Fibroblast of lung (primary cell): Measurements from ENCODE around the gene SEPTIN8. TPM values are rescaled to one million over a fixed set of nuclear protein-coding genes. Genes with fewer than 3 reads are reported as not detected.

ENCODE experiments used
- DNase-seq, 2 donors: peaks; one replicate each; pipeline versions ENCODE4 v3.0.0 to v3.0.0-alpha.2; 2010; ENCODE audit warnings: low read depth in 2 of 2
- H2AFZ ChIP-seq: 2 replicates; pipeline ENCODE4 v1.5.1; 2012; ENCODE audit warnings: low read length, control low read depth, inconsistent platforms
- H3K27ac ChIP-seq: 2 replicates; pipeline ENCODE4 v1.5.1; 2011; ENCODE audit warnings: low read length, control low read depth; ENCODE audit not compliant: insufficient read depth
- H3K27me3 ChIP-seq: 2 replicates; pipeline ENCODE4 v1.5.1; 2011; ENCODE audit warnings: mild to moderate bottlenecking, low read length; ENCODE audit not compliant: control insufficient read depth, insufficient read depth
- H3K36me3 ChIP-seq: 2 replicates; pipeline ENCODE4 v1.5.1; 2011; ENCODE audit warnings: low read length; ENCODE audit not compliant: control insufficient read depth, insufficient read depth
- H3K4me1 ChIP-seq: 2 replicates; pipeline ENCODE4 v1.5.1; 2011; ENCODE audit warnings: low read length; ENCODE audit not compliant: control insufficient read depth, insufficient read depth; ENCODE audit errors: extremely low read depth
- H3K4me2 ChIP-seq: 2 replicates; pipeline ENCODE4 v1.5.1; 2011; ENCODE audit warnings: low read length, control low read depth; ENCODE audit not compliant: insufficient read depth; ENCODE audit errors: extremely low read depth
- H3K4me3 ChIP-seq, 4 experiments: fragments of 200-600 bp in 1 of 4; sonication (generic) in 1 of 4; replicated peaks in 1 of 4; 2 replicates each; pipeline ENCODE4 v1.5.1; 2011 to 2016; ENCODE audit warnings: low read length in 4 of 4, low read depth in 3 of 4, mild to moderate bottlenecking in 3 of 4, control low read depth in 2 of 4, inconsistent platforms in 1 of 4, mixed read lengths in 1 of 4; ENCODE audit not compliant: insufficient read depth in 1 of 4; ENCODE audit errors: control extremely low read depth in 1 of 4
- H3K79me2 ChIP-seq: 2 replicates; pipeline ENCODE4 v1.5.1; 2012; ENCODE audit warnings: mild to moderate bottlenecking, low read length, inconsistent platforms; ENCODE audit not compliant: control insufficient read depth, insufficient read depth
- H3K9ac ChIP-seq: 2 replicates; pipeline ENCODE4 v1.5.1; 2011; ENCODE audit warnings: mild to moderate bottlenecking, low read length, control low read depth; ENCODE audit not compliant: insufficient read depth
- H3K9me3 ChIP-seq: 2 replicates; pipeline ENCODE4 v1.5.1; 2012; ENCODE audit warnings: low read depth, low read length; ENCODE audit not compliant: control insufficient read depth, insufficient read depth
- H4K20me1 ChIP-seq: 2 replicates; pipeline ENCODE4 v1.5.1; 2011; ENCODE audit warnings: low read length; ENCODE audit not compliant: control insufficient read depth, insufficient read depth; ENCODE audit errors: extremely low read depth
- CTCF ChIP-seq, 2 donors: IDR thresholded peaks in 1 of 2; conservative IDR thresholded peaks in 1 of 2; 1 replicate in 1 of 2; 2 replicates in 1 of 2; pipeline ENCODE4 v1.5.1; 2011 to 2012; ENCODE audit warnings: low read length in 2 of 2, control low read depth in 1 of 2, inconsistent platforms in 1 of 2, low read depth in 1 of 2, mild to moderate bottlenecking in 1 of 2
- EZH2 ChIP-seq: IDR thresholded peaks from 2 replicates; pipeline ENCODE4 v1.5.1; 2012; ENCODE audit warnings: low read length, control low read depth, mild to moderate bottlenecking; ENCODE audit errors: missing control alignments
- polyA plus RNA-seq, 2 donors: library from polyadenylated mRNA; depleted of rRNA in 1 of 2; stranded (reverse) in 1 of 2; unstranded in 1 of 2; fragments of >200 nt; gene quantifications; 2 replicates each; pipeline ENCODE4 v1.2.1, GENCODE V29; 2011 to 2012; ENCODE audit warnings: missing spikeins in 1 of 2
- total RNA-seq: library from RNA; depleted of rRNA; stranded (reverse); fragments of >200 nt; gene quantifications from 2 replicates; pipeline ENCODE4 v1.2.1, GENCODE V29; 2014

Gene SEPTIN8
- total and polyA plus RNA-seq, 2 donors (not counting 1 experiment from before 2014, with no cell fraction given), result 62.1 to 64.2 TPM

DNA sequence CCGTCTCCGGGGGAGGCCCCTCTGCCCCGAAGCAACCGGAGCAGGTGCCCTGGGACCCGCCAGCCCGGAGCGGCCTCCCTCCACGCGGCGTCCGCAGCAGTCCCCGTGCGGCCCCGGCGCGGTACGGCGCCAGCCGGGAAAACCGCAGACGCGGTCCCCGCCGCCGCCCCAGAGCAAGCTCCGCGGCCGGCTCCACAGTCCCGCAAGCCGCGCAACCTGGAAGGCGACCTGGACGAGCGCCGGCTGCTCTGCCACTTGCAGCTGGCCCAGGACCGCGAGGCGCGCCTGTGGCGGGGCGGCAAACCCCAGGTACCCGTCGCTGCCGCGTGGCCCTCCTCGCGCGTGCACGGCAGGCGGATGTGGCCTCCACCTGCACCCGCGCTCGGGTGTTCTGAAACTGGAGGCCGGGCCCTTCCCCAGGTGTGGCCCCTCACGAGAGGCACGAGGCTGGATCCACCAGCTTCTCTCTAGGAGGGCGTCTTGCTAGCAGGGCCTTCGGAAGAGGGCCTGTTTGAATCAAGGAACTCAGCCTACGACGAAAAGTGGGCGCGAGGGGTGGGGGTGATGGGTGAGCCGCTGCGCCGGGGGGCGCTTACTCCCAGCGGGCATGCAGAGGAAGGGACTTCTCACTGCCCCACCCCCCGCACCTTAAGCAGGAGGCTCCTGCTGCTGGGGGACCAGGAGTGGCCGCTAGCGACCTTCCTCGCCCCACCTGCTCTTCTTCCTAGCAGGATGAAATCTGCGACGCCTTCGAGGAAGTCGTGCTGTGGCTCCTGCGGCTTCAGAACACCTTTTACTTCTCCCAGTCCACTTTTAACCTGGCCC, 29.2 kb downstream of the SEPTIN8 start:
- Histone ChIP-seq H3K9ac (no peak overlapping the region), H4K20me1 (no peaks in the 10 kb centered on the region), H3K4me1 (peaks cover 7% of the 10 kb centered on the region), H3K36me3 (no peaks in the 10 kb centered on the region), H3K27me3 (peaks cover 21% of the 10 kb centered on the region), H3K79me2 (no peaks in the 10 kb centered on the region), H3K4me2 (no peak overlapping the region), H3K4me3 (peak overlapping the region in 1 of 4 experiments; percentile 35), H3K9me3 (no peaks in the 10 kb centered on the region), H2AFZ (no peak overlapping the region), H3K27ac (no peak overlapping the region)
- TF ChIP-seq CTCF (conservative IDR thresholded peaks at IDR 0.05 in 1 of 2, IDR thresholded peaks at IDR 0.05 in 1 of 2; ENCODE audit: low read depth in 1 of 2, low read length in 2 of 2) (no peak), EZH2 (peak; percentile 76)
- no peak for DNase-seq

GRCh38 chr5:132746954-132747615, 30.0 kb downstream of the SEPTIN8 start, which contains the start of gene CCNI2:
CCNI2 (plus strand) TSS chr5:132747426; CDS start chr5:132747496, 70 bp downstream.
- no peaks in the 10 kb centered on the region for H4K20me1 ChIP-seq
- peak within 1 kb of the TSS; percentile 1 to 35 (median 26) for H3K4me3 ChIP-seq
- peak in 1 of 2 donors; percentile 20 for DNase-seq
- no peak within 1 kb of the TSS for H2AFZ ChIP-seq
- H3K27me3 ChIP-seq, result peaks cover 23% of the 10 kb centered on the region
- no peaks in the 10 kb centered on the region for H3K36me3 ChIP-seq
- no peak within 1 kb of the TSS for H3K27ac ChIP-seq
- TF ChIP-seq EZH2 (peak; percentile 85), CTCF (conservative IDR thresholded peaks at IDR 0.05 in 1 of 2, IDR thresholded peaks at IDR 0.05 in 1 of 2; ENCODE audit: low read depth in 1 of 2, low read length in 2 of 2) (peak; percentile 17 to 40)
- peaks cover 7% of the 10 kb centered on the region for H3K4me1 ChIP-seq
- H3K79me2 ChIP-seq, result no peaks in the 10 kb centered on the region
- peak within 1 kb of the TSS; percentile 58 for H3K4me2 ChIP-seq
- H3K9ac ChIP-seq, result no peak within 1 kb of the TSS
- H3K9me3 ChIP-seq, result no peaks in the 10 kb centered on the region

GRCh38 chr5:132746592-132746953, 30.5 kb downstream of the SEPTIN8 start:
- Histone ChIP-seq H3K4me1 (peaks cover 4% of the 10 kb centered on the region), H3K9me3 (no peaks in the 10 kb centered on the region), H3K27ac (no peak overlapping the region), H3K9ac (no peak overlapping the region), H3K79me2 (no peaks in the 10 kb centered on the region), H3K27me3 (peaks cover 24% of the 10 kb centered on the region), H3K4me2 (no peak overlapping the region), H3K36me3 (no peaks in the 10 kb centered on the region), H2AFZ (no peak overlapping the region), H4K20me1 (no peaks in the 10 kb centered on the region), H3K4me3 (peak overlapping the region in 1 of 4 experiments; percentile 31)
- TF ChIP-seq CTCF (conservative IDR thresholded peaks at IDR 0.05 in 1 of 2, IDR thresholded peaks at IDR 0.05 in 1 of 2; ENCODE audit: low read depth in 1 of 2, low read length in 2 of 2) (no peak), EZH2 (no peak)
- DNase-seq, result no peak
